Fibroblast of skin of left biceps (primary cell): ENCODE results near the gene TENT5C.
A peak's percentile ranks its signal among the peaks of the same experiment; 100 is the strongest.

ENCODE experiments used
- DNase-seq, 2 experiments: peaks; one replicate each; pipeline ENCODE4 v3.0.0-alpha.2; 2013; ENCODE audit warnings: low read depth in 2 of 2

TENT5C gene

GRCh38 chr1:117592155-117592554 is 13.7 kb upstream of the TENT5C start:
- DNase-seq, result no peak

- no peak for DNase-seq
Observed at GRCh38 chr1:117594261-117594990, 11.4 kb upstream of the TENT5C start.

- DNase-seq, result no peak
Observed at GRCh38 chr1:117596023-117596720, 9.7 kb upstream of the TENT5C start.

GRCh38 chr1:117598489-117598888 is 7.4 kb upstream of the TENT5C start:
- no peak for DNase-seq

- no peak for DNase-seq
Observed at GRCh38 chr1:117599286-117600221, 6.3 kb upstream of the TENT5C start.

GRCh38 chr1:117600325-117600943 is 5.4 kb upstream of the TENT5C start:
- DNase-seq, result no peak

- no peak for DNase-seq
Observed at GRCh38 chr1:117600966-117601365, 4.9 kb upstream of the TENT5C start.

GRCh38 chr1:117602862-117603261 is 3.0 kb upstream of the TENT5C start:
- no peak for DNase-seq

- no peak for DNase-seq
Observed at GRCh38 chr1:117605164-117605773, 579 bp upstream of the TENT5C start.

GRCh38 chr1:117606649-117607430 is 992 bp downstream of the TENT5C start:
- no peak for DNase-seq

- no peak for DNase-seq
Observed at GRCh38 chr1:117607471-117607870, 1.6 kb downstream of the TENT5C start.

GRCh38 chr1:117608115-117608615 is 2.3 kb downstream of the TENT5C start:
- no peak for DNase-seq

GRCh38 chr1:117608758-117609157 is 2.9 kb downstream of the TENT5C start:
- DNase-seq, result no peak

- no peak for DNase-seq
Observed at GRCh38 chr1:117609471-117609911, 3.6 kb downstream of the TENT5C start.

GRCh38 chr1:117610036-117610435 is 4.2 kb downstream of the TENT5C start:
- DNase-seq, result no peak

GRCh38 chr1:117611121-117611601 is 5.3 kb downstream of the TENT5C start:
- no peak for DNase-seq

GRCh38 chr1:117611894-117612483 is 6.1 kb downstream of the TENT5C start:
- no peak for DNase-seq

- peak; percentile 15 to 27 for DNase-seq
Observed at GRCh38 chr1:117612517-117613248, 6.8 kb downstream of the TENT5C start.
